Stimulated activated CD8-positive, alpha-beta memory T cell treated with anti-CD3 and anti-CD28 coated beads, Interleukin-12 subunit alpha, Interleukin-12 subunit beta, amount 100 ng/mL, for 24 hours (primary cell): Measurements from ENCODE around the gene KLHL29.
A peak's percentile ranks its signal among the peaks of the same experiment; 100 is the strongest.

Experiments used
- DNase-seq: peaks from one replicate; pipeline ENCODE4 v3.0.0-alpha.2; 2020; ENCODE audit errors: extremely low read depth

KLHL29 gene

GRCh38 chr2:23422089-23423061 lies 37.4 kb downstream of the KLHL29 start:
- DNase-seq = no peak

- no peak for DNase-seq
Observed at GRCh38 chr2:23423062-23423872, 38.3 kb downstream of the KLHL29 start.

DNA sequence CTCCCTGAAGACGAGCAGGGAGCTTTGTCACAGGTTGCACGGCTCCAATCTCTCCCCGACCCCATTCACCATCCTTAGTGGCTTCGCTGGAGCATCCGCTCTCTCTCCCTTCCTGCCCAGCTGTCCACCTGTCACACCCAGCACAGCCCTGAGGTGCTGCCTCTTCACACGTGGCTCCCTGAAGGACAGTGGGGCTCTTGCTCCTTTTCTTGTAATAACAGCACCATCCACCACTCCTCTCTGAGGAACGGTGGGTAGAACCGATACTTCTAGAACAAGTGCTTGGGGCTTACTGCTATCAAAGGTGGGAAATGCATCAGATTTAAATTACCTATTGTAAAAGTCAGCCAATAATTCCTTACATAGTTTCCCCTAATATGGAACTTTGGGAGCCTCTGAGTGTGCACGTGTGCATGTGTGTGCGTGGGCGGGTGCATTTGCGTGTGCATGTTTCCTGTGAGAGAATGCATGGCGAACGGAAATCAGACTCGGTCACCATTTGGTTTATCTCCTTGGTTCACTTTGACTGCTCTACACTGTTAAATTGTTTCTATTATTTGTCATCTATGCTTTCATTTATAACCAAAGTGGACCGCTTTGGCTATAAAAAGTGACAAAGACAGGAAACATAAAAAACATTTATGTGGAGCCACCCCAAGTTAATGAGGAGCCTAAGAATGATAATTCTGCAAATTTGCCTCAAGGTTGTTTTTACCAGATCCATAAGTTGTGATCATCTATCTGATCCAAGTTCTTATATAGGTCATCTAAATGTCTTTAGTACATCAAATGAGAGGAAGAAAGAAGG lies 39.1 kb downstream of the KLHL29 start:
- no peak for DNase-seq

GRCh38 chr2:23425338-23425871 lies 40.4 kb downstream of the KLHL29 start:
- no peak for DNase-seq

- no peak for DNase-seq
Observed at GRCh38 chr2:23425885-23426262, 40.9 kb downstream of the KLHL29 start.

GRCh38 chr2:23426263-23426905 lies 41.4 kb downstream of the KLHL29 start:
- no peak for DNase-seq

- DNase-seq = no peak
Observed at GRCh38 chr2:23427350-23427749, 42.4 kb downstream of the KLHL29 start.

GRCh38 chr2:23427976-23428375 lies 43.0 kb downstream of the KLHL29 start:
- DNase-seq = no peak

DNA sequence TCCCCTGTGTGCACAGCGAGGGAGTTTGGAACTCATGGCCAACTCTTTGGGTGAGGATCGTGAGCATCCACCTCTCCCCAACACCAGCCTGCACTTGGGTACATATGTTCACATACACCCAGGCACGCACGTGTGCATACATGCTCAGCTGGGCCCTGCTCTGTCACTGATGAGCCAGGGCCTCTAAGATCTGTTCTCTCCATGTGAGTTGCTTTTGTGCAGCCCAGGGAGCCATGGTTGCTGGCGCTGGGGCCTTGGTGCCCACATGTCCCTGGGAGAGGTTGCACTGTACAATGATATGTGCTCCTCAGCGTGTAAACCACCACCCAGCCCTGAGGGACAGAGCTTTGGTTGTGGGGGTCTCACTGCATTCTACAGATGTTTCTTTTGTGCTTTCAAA lies 44.1 kb downstream of the KLHL29 start:
- no peak for DNase-seq

DNA sequence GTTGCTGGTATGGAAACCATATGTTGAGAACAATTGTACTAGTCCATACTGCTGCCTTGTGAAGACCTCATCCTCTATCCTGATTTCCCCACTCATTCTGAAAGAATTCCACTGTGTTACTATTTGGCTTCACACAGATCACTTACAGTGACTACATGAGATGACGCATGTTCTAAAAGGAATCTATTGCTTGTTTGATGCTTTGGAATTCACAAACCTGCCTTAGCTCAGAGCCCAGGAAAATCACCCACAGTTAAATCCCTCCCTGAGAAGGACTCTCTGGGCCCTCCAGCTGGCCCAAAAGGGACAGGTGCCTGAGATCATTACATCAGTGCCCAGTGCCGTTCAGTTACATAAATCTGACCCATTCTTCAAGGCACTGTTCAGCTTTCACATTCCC lies 45.3 kb downstream of the KLHL29 start:
- DNase-seq = no peak

- no peak for DNase-seq
Observed at GRCh38 chr2:23432531-23432930, 47.6 kb downstream of the KLHL29 start.

GRCh38 chr2:23433282-23433681 lies 48.3 kb downstream of the KLHL29 start:
- no peak for DNase-seq

GRCh38 chr2:23434721-23435121 lies 49.7 kb downstream of the KLHL29 start:
- no peak for DNase-seq

GRCh38 chr2:23435250-23436035 lies 50.5 kb downstream of the KLHL29 start:
- DNase-seq = no peak

DNA sequence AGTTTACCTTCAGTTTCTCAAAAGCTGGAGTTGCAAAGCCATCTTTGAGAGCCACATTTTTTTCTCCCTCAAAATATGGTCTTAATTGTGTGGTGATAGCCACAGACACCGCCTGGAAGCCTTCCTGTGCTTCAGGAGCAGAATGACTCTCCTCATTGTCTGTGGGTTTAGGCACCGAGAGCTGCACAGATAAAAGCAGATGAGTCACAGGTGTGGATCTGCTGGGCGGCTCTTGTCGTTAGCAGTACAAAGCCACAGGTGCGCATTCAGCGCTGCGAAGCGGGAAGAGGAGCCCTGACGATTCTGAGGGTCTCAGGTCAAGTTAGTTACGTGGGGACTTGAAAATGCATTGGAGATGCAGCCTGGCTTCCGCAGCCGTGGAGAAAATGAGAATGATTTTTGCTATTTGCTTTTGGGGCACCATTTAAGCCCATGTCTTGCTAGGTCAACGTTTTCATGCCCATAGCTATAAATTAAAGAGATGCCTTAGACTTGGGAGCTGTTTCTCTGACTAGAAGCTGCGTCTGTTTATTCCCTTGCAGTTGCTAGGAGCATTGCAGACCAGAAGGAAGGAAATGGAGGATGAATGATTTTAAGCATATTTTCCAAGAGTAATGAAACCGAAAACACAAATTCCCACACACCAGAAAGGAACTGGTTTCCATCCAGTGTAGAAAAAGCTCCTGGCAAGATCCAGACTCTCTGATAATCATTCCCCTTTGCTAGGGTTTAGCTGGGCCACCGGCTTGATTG lies 51.5 kb downstream of the KLHL29 start:
- peak; percentile 3 for DNase-seq

- DNase-seq = no peak
Observed at GRCh38 chr2:23441414-23441813, 56.4 kb downstream of the KLHL29 start.

- DNase-seq = no peak
Observed at GRCh38 chr2:23445450-23445868, 60.5 kb downstream of the KLHL29 start.

- no peak for DNase-seq
Observed at GRCh38 chr2:23446916-23447315, 61.9 kb downstream of the KLHL29 start.

DNA sequence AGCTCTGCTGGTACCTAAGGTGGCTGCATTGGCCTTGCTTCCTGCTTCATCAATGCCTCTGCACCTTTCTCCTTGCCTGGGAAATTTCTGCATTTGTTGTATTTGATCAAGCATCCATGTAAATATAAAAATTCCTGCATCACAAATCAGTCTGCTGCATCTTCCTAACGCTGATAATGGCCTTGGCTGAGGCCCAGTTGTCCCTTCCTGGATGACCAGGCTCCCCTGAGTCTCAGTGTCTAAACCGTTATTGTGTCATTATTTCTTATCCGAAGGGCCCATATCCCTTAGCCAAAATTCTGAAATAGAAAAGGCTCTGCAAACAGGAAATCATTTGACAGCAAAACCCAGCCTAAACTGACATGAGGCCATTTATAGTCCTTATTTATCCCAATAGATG lies 62.4 kb downstream of the KLHL29 start:
- DNase-seq = no peak

- no peak for DNase-seq
Observed at GRCh38 chr2:23448906-23449305, 63.9 kb downstream of the KLHL29 start.
